ENCODE measurements around the gene FHIT. TPM values are rescaled to one million over a fixed set of nuclear protein-coding genes. Genes with fewer than 3 reads are reported as not detected.

FHIT gene
- total and polyA plus RNA-seq, 10 of the 15 experiments (the other 5 are each of a cell fraction or from before 2014, with no cell fraction given) = 4.2 to 14.9 (median 9.4) TPM

DNA sequence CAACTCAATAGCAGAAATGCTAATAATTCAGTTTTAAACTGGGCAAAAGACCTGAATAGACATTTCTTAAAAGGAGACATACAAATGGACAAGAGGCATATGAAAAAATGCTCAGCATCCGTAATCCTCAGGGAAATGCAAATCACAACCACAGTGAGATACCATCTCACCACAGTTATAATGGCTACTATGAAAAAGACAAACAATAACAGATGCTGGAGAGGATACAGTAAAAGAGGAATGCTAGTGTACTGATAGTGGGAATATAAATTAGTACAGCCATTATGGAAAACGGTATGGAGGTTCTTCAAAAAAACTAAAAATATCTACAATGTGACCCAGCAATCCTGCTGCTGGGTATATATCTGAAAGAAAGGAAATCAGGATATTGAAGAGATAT lies 367.2 kb downstream of the FHIT start:
- ChIA-PET CTCF (no interaction called here), RAD21 (ENCODE audit: unreplicated experiment) (no interaction called here), POLR2A (no interaction called here), SMC1A (ENCODE audit: uncharacterized antibody, unreplicated experiment) (no interaction called here)
- no peak for FAIRE-seq
- ATAC-seq = no peak
- intact Hi-C loops (cut with micrococcal nuclease; ENCODE audit: unreplicated experiment) (no loop called here), in situ Hi-C loops (cut with MboI) (no loop called here)
- no peaks in the 10 kb centered on the region for H3K36me3 ChIP-seq (ENCODE audit: control insufficient read depth in 2 of 2, insufficient read depth in 2 of 2, low read length in 1 of 2)
- WGBS (ENCODE audit: insufficient coverage, insufficient replicate concordance, low lambda C conversion rate, missing lambda C conversion rate) = 23% methylated on average over 2 of the region's 2 CpGs
- no peaks in the 10 kb centered on the region; the same call in 2 of the 3 replicates for H3K9me3 ChIP-seq (replicated peaks; ENCODE audit: control insufficient read depth, insufficient read depth, low read length)
- no TSS peak for BruUV-seq (replicated peaks)
- no peak overlapping the region for H3K9ac ChIP-seq (ENCODE audit: control insufficient read depth, insufficient read depth, low read length)
- no peaks in the 10 kb centered on the region for H3K4me1 ChIP-seq (ENCODE audit: control insufficient read depth, insufficient read depth, low read length)
- H3K27ac ChIP-seq (ENCODE audit: control insufficient read depth, insufficient read depth) = no peak overlapping the region
- H2AFZ ChIP-seq (ENCODE audit: control insufficient read depth, low read depth, low read length) = no peak overlapping the region
- no peaks in the 10 kb centered on the region for H3K79me2 ChIP-seq (ENCODE audit: control insufficient read depth, insufficient read depth, low read length)
- H3K4me2 ChIP-seq (ENCODE audit: control insufficient read depth, insufficient read depth) = no peak overlapping the region
- TF ChIP-seq FOXM1 (IDR thresholded peaks at IDR 0.05; ENCODE audit: low read depth, low read length) (no peak), HDAC6 (IDR thresholded peaks at IDR 0.05; ENCODE audit: unreplicated experiment) (no peak), ZNF207 (IDR thresholded peaks at IDR 0.05; ENCODE audit: borderline replicate concordance) (no peak), TCF12 (IDR thresholded peaks at IDR 0.05; ENCODE audit: low read depth, low read length) (no peak), HCFC1 (IDR thresholded peaks at IDR 0.05; ENCODE audit: low read length) (no peak), ZBED1 (IDR thresholded peaks at IDR 0.05; ENCODE audit: borderline replicate concordance) (no peak)
- no peaks in the 10 kb centered on the region for H3K27me3 ChIP-seq (replicated peaks in 1 of 2; ENCODE audit: control insufficient read depth in 2 of 2, insufficient read depth in 2 of 2, low read length in 1 of 2)
- no peaks in the 10 kb centered on the region for H4K20me1 ChIP-seq (ENCODE audit: control insufficient read depth, insufficient read depth)
- no peak overlapping the region for H3K4me3 ChIP-seq
- no peak for DNase-seq (ENCODE audit: low read depth, low spot score)

GRCh38 chr3:60877188-60877587 lies 374.1 kb downstream of the FHIT start:
- Histone ChIP-seq H4K20me1 (ENCODE audit: control insufficient read depth, insufficient read depth) (no peaks in the 10 kb centered on the region), H2AFZ (ENCODE audit: control insufficient read depth, low read depth, low read length) (no peak overlapping the region), H3K4me1 (ENCODE audit: control insufficient read depth, insufficient read depth, low read length) (no peaks in the 10 kb centered on the region), H3K79me2 (ENCODE audit: control insufficient read depth, insufficient read depth, low read length) (no peaks in the 10 kb centered on the region), H3K27ac (ENCODE audit: control insufficient read depth, insufficient read depth) (no peak overlapping the region), H3K4me3 (no peak overlapping the region), H3K9ac (ENCODE audit: control insufficient read depth, insufficient read depth, low read length) (no peak overlapping the region), H3K27me3 (replicated peaks in 1 of 2; ENCODE audit: control insufficient read depth in 2 of 2, insufficient read depth in 2 of 2, low read length in 1 of 2) (no peaks in the 10 kb centered on the region), H3K4me2 (ENCODE audit: control insufficient read depth, insufficient read depth) (no peak overlapping the region), H3K36me3 (ENCODE audit: control insufficient read depth in 2 of 2, insufficient read depth in 2 of 2, low read length in 1 of 2) (no peaks in the 10 kb centered on the region), H3K9me3 (replicated peaks; ENCODE audit: control insufficient read depth, insufficient read depth, low read length) (no peaks in the 10 kb centered on the region; the same call in 2 of the 3 replicates)
- ChIA-PET RAD21 (ENCODE audit: unreplicated experiment) (no interaction called here), POLR2A (no interaction called here), CTCF (interaction anchor here (1.0 kb wide), 1 partner anchor 9 kb away, joined by 3 read pairs; no protein-coding TSS in a partner anchor), SMC1A (ENCODE audit: uncharacterized antibody, unreplicated experiment) (no interaction called here)
- intact Hi-C loops (cut with micrococcal nuclease; ENCODE audit: unreplicated experiment) (no loop called here), in situ Hi-C loops (cut with MboI) (no loop called here)
- DNase-seq (ENCODE audit: low read depth, low spot score) (no peak), ATAC-seq (no peak), FAIRE-seq (no peak)
- no TSS peak for BruUV-seq (replicated peaks)
- WGBS (ENCODE audit: insufficient coverage, insufficient replicate concordance, low lambda C conversion rate, missing lambda C conversion rate) = 96% methylated on average over 1 of the region's 1 CpG
- TF ChIP-seq YY1 (IDR thresholded peaks at IDR 0.05; ENCODE audit: low read depth, low read length) (no peak), SIN3A (IDR thresholded peaks at IDR 0.05; ENCODE audit: low read depth, low read length) (no peak), ASH2L (IDR thresholded peaks at IDR 0.05; ENCODE audit: borderline replicate concordance, low read depth) (no peak), PAX5 (IDR thresholded peaks at IDR 0.05; ENCODE audit: borderline replicate concordance, low read depth, low read length) (no peak)
- TF ChIP-seq, protein P1, sequence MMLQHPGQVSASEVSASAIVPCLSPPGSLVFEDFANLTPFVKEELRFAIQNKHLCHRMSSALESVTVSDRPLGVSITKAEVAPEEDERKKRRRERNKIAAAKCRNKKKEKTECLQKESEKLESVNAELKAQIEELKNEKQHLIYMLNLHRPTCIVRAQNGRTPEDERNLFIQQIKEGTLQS (IDR thresholded peaks at IDR 0.05; ENCODE audit: borderline replicate concordance, extremely low read depth, low read depth, low read length) = no peak
- TF ChIP-seq, protein P2, sequence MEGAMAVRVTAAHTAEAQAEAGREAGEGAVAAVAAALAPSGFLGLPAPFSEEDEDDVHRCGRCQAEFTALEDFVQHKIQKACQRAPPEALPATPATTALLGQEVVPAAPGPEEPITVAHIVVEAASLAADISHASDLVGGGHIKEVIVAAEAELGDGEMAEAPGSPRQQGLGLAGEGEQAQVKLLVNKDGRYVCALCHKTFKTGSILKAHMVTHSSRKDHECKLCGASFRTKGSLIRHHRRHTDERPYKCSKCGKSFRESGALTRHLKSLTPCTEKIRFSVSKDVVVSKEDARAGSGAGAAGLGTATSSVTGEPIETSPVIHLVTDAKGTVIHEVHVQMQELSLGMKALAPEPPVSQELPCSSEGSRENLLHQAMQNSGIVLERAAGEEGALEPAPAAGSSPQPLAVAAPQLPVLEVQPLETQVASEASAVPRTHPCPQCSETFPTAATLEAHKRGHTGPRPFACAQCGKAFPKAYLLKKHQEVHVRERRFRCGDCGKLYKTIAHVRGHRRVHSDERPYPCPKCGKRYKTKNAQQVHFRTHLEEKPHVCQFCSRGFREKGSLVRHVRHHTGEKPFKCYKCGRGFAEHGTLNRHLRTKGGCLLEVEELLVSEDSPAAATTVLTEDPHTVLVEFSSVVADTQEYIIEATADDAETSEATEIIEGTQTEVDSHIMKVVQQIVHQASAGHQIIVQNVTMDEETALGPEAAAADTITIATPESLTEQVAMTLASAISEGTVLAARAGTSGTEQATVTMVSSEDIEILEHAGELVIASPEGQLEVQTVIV (IDR thresholded peaks at IDR 0.05; ENCODE audit: borderline replicate concordance, partially characterized antibody) = no peak
- TF ChIP-seq, protein P3, sequence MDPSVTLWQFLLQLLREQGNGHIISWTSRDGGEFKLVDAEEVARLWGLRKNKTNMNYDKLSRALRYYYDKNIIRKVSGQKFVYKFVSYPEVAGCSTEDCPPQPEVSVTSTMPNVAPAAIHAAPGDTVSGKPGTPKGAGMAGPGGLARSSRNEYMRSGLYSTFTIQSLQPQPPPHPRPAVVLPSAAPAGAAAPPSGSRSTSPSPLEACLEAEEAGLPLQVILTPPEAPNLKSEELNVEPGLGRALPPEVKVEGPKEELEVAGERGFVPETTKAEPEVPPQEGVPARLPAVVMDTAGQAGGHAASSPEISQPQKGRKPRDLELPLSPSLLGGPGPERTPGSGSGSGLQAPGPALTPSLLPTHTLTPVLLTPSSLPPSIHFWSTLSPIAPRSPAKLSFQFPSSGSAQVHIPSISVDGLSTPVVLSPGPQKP (IDR thresholded peaks at IDR 0.05; ENCODE audit: low read depth, low read length) = no peak
